ENCODE results near the gene GLUL.
A peak's percentile ranks its signal among the peaks of the same experiment; 100 is the strongest.

Gene GLUL

GRCh38 chr1:182391362-182392049 lies at the start of gene GLUL:
TSS of gene GLUL (minus strand) at chr1:182391790. CDS start at chr1:182388737, 3,053 bp downstream.
- DNase-seq: peak; percentile 96
- in situ Hi-C loops (cut with MboI; ENCODE audit: low pct_unique_long_range_greater_than_20kb, low sequenced_read_pairs): no loop called here

- in situ Hi-C loops (cut with MboI; ENCODE audit: low pct_unique_long_range_greater_than_20kb, low sequenced_read_pairs): no loop called here
- DNase-seq: no peak
Measured at GRCh38 chr1:182438326-182438725, 46.7 kb upstream of the GLUL start.

- in situ Hi-C loops (cut with MboI; ENCODE audit: low pct_unique_long_range_greater_than_20kb, low sequenced_read_pairs): no loop called here
- DNase-seq: no peak
Measured at GRCh38 chr1:182433580-182433979, 42.0 kb upstream of the GLUL start.

GRCh38 chr1:182431278-182431677 lies 39.7 kb upstream of the GLUL start:
- in situ Hi-C loops (cut with MboI; ENCODE audit: low pct_unique_long_range_greater_than_20kb, low sequenced_read_pairs): no loop called here
- no peak for DNase-seq

- in situ Hi-C loops (cut with MboI; ENCODE audit: low pct_unique_long_range_greater_than_20kb, low sequenced_read_pairs): no loop called here
- peak; percentile 53 for DNase-seq
Measured at GRCh38 chr1:182430263-182431068, 38.9 kb upstream of the GLUL start.

GRCh38 chr1:182428043-182428442 lies 36.5 kb upstream of the GLUL start:
- DNase-seq: no peak
- in situ Hi-C loops (cut with MboI; ENCODE audit: low pct_unique_long_range_greater_than_20kb, low sequenced_read_pairs): no loop called here

- DNase-seq: no peak
Measured at GRCh38 chr1:182426442-182427430, 35.1 kb upstream of the GLUL start.

GRCh38 chr1:182415789-182416188 lies 24.2 kb upstream of the GLUL start:
- in situ Hi-C loops (cut with MboI; ENCODE audit: low pct_unique_long_range_greater_than_20kb, low sequenced_read_pairs): no loop called here
- no peak for DNase-seq

More at GRCh38 chr1:182426442-182427430, 35.1 kb upstream of the GLUL start:
- in situ Hi-C loops (cut with MboI; ENCODE audit: low pct_unique_long_range_greater_than_20kb, low sequenced_read_pairs): no loop called here

GRCh38 chr1:182413969-182414368 lies 22.4 kb upstream of the GLUL start:
- no peak for DNase-seq
- in situ Hi-C loops (cut with MboI; ENCODE audit: low pct_unique_long_range_greater_than_20kb, low sequenced_read_pairs): no loop called here

- in situ Hi-C loops (cut with MboI; ENCODE audit: low pct_unique_long_range_greater_than_20kb, low sequenced_read_pairs): no loop called here
- DNase-seq: no peak
Measured at GRCh38 chr1:182413486-182413885, 21.9 kb upstream of the GLUL start.

GRCh38 chr1:182410620-182411273 lies 19.2 kb upstream of the GLUL start:
- DNase-seq: no peak
- in situ Hi-C loops (cut with MboI; ENCODE audit: low pct_unique_long_range_greater_than_20kb, low sequenced_read_pairs): no loop called here

- in situ Hi-C loops (cut with MboI; ENCODE audit: low pct_unique_long_range_greater_than_20kb, low sequenced_read_pairs): no loop called here
Measured at GRCh38 chr1:182410138-182410537, 18.5 kb upstream of the GLUL start.

GRCh38 chr1:182408435-182409075 lies 17.0 kb upstream of the GLUL start:
- in situ Hi-C loops (cut with MboI; ENCODE audit: low pct_unique_long_range_greater_than_20kb, low sequenced_read_pairs): no loop called here
- DNase-seq: no peak

More at GRCh38 chr1:182410138-182410537, 18.5 kb upstream of the GLUL start:
- no peak for DNase-seq

GRCh38 chr1:182407724-182408123 lies 16.1 kb upstream of the GLUL start:
- in situ Hi-C loops (cut with MboI; ENCODE audit: low pct_unique_long_range_greater_than_20kb, low sequenced_read_pairs): no loop called here
- DNase-seq: no peak

GRCh38 chr1:182406012-182406411 lies 14.4 kb upstream of the GLUL start:
- in situ Hi-C loops (cut with MboI; ENCODE audit: low pct_unique_long_range_greater_than_20kb, low sequenced_read_pairs): no loop called here
- no peak for DNase-seq

- in situ Hi-C loops (cut with MboI; ENCODE audit: low pct_unique_long_range_greater_than_20kb, low sequenced_read_pairs): no loop called here
- no peak for DNase-seq
Measured at GRCh38 chr1:182405578-182405977, 14.0 kb upstream of the GLUL start.

GRCh38 chr1:182404781-182405180 lies 13.2 kb upstream of the GLUL start:
- DNase-seq: no peak
- in situ Hi-C loops (cut with MboI; ENCODE audit: low pct_unique_long_range_greater_than_20kb, low sequenced_read_pairs): no loop called here

GRCh38 chr1:182400567-182400966 lies 9.0 kb upstream of the GLUL start, which contains the start of gene TEDDM1:
TSS of gene TEDDM1 (minus strand) at chr1:182400667. CDS start at chr1:182400485, 182 bp downstream.
- in situ Hi-C loops (cut with MboI; ENCODE audit: low pct_unique_long_range_greater_than_20kb, low sequenced_read_pairs): no loop called here
- DNase-seq: no peak
